Activated gamma-delta T cell treated with Interleukin-2 at 50 U/mL for 16 hours (primary cell): Measurements from ENCODE around the gene FAM170B.

Experiments
- DNase-seq: peaks from one replicate; pipeline ENCODE4 v3.0.0-alpha.2; 2020

FAM170B gene

GRCh38 chr10:49151025-49151445, 17.2 kb upstream of the FAM170B start:
- no peak for DNase-seq

- no peak for DNase-seq
Measured at GRCh38 chr10:49150426-49150825, 16.6 kb upstream of the FAM170B start.

- DNase-seq, result no peak
Measured at GRCh38 chr10:49149881-49150280, 16.1 kb upstream of the FAM170B start.

GRCh38 chr10:49144058-49144720, 10.4 kb upstream of the FAM170B start:
- DNase-seq, result no peak

GRCh38 chr10:49143249-49143648, 9.4 kb upstream of the FAM170B start:
- DNase-seq, result no peak

- no peak for DNase-seq
Measured at GRCh38 chr10:49141541-49142332, 7.9 kb upstream of the FAM170B start.

- no peak for DNase-seq
Measured at GRCh38 chr10:49140304-49141177, 6.7 kb upstream of the FAM170B start.

- no peak for DNase-seq
Measured at GRCh38 chr10:49139846-49140195, 6.0 kb upstream of the FAM170B start.

- DNase-seq, result no peak
Measured at GRCh38 chr10:49139028-49139845, 5.4 kb upstream of the FAM170B start.

- DNase-seq, result no peak
Measured at GRCh38 chr10:49138361-49138891, 4.6 kb upstream of the FAM170B start.

GRCh38 chr10:49136525-49136924, 2.7 kb upstream of the FAM170B start:
- DNase-seq, result no peak

GRCh38 chr10:49135575-49136313, 1.9 kb upstream of the FAM170B start:
- DNase-seq, result no peak

- DNase-seq, result no peak
Measured at GRCh38 chr10:49134327-49134726, 506 bp upstream of the FAM170B start.

GRCh38 chr10:49132362-49132737, 1.5 kb downstream of the FAM170B start:
- no peak for DNase-seq

- DNase-seq, result no peak
Measured at GRCh38 chr10:49131507-49132361, 2.1 kb downstream of the FAM170B start.

- no peak for DNase-seq
Measured at GRCh38 chr10:49129376-49129775, 4.4 kb downstream of the FAM170B start.

GRCh38 chr10:49128854-49129253, 5.0 kb downstream of the FAM170B start:
- DNase-seq, result no peak

- no peak for DNase-seq
Measured at GRCh38 chr10:49123981-49124950, 9.6 kb downstream of the FAM170B start.

- no peak for DNase-seq
Measured at GRCh38 chr10:49120911-49121310, 12.9 kb downstream of the FAM170B start.
